DMS 273 treated with DMSO at 0.1 percent for 48 hours (cell line): ENCODE results near the gene NUMA1.

ENCODE experiments used
- DNase-seq: peaks from one replicate; lab custom pipeline; 2025; lab: John Stamatoyannopoulos, UW

NUMA1 gene

DNA sequence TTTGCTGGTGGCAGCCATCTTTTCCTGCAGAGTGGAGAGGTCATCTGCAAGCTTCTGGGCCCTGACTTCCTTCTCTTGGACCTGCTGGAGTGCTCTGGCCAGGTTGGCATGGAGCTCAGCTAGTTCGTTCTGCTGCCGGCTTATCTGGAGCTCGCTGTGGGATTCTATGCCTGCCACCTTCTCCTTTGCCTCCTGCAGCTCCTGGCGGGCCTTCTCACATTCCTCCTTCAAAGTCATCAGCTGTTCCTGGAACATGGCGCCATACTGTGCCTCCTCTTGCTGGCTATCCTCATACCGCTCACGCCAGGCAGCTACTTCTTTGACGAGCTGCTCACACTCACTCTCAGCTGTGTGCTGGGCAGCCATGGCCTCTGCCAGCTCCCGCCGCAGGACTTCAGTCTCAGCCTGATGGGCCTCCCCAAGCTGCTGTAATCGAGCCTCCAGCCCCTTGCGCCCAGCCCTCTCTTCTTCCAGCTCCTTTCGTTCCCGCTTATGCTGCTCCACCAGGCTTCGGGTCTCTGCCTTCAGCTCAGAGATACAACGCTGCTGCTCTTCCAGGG is 65.5 kb downstream of the NUMA1 start:
- DNase-seq: no peak

DNA sequence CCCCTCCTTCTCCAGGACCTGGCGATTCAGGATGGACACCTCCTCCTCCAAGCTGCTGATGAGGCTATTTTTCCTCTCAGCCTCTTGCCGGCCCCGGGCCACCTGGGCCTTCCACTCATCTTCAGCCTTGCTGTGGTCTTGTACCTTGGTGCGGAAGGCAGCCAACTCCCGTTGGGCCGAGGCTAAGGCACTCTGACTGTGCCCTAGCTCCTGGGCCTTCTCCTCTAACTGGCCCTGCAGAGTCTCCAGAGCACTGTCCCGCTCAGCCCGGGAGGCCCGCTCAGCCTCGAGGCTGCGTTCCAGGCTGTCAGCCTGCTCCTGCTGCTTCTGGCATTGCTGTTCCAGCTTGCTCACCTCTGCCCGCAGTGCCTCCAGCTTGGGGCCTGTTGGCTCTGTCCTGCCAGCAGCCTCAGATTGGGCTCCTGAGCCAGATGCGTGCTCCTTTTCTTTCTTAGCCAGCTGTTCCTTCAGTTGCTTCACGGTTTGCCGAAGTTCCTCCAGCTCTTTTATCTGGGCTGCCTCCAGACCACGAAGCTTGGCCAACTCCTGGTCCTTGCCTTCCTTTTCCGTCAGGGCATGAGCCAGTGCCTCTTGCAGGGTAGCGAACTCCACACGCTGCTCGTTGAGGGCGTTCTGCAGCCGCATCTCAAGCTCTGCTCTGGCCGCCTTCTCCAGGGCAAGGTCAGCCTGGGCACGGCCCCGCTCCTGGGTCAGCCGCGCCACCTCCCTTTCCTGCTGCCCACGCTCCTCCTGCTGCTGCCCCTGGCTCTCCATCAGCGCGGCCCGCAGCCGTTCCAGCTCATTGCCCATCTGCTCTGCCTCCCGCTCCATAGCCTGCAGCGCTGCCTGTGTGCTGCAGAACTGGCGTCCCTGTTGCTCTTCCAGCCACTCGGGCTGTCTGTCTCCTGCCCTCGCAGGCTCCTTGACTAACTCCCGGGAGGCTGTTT is 66.3 kb downstream of the NUMA1 start:
- DNase-seq: no peak

DNA sequence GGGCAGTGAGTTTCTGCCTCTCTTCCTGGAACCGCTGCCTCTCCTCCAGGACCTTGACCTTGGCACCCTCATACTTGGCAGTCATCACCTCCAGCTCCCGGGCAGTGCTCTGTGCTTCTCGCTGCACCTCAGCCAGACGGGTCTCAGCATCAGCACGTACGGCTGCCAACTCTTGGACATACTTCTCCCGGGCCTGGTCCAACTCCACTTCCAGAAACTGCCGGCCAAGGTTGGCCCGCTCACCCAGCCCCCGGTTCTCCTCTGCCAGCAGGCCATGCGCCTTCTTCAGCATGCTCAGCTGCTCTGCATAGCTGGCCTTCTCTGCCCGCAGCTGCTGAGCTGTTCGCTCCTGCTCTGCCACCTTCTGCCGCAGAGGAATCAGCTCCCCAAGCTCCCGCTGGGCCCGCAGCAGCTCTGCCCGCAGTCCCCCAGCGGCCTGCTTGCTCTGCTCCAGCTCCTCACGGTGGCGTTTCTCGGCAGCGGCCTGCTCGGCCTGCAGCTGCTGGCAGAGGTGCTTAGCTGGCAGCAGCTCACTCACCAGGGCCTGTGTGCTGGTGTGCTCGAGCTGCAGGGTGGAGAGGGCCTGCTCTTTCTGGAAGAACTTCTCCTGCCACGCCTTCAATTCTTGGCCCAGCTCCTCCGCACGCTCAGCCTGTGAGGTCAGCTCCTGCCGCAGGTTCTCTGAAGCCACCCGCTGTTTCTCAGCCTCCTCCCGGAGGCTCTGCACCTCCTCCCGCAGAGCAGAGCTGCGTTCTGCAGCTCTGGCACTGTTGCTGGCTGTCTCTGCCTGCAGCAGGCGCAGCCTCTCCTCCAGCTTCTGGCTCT is 67.2 kb downstream of the NUMA1 start:
- no peak for DNase-seq

DNA sequence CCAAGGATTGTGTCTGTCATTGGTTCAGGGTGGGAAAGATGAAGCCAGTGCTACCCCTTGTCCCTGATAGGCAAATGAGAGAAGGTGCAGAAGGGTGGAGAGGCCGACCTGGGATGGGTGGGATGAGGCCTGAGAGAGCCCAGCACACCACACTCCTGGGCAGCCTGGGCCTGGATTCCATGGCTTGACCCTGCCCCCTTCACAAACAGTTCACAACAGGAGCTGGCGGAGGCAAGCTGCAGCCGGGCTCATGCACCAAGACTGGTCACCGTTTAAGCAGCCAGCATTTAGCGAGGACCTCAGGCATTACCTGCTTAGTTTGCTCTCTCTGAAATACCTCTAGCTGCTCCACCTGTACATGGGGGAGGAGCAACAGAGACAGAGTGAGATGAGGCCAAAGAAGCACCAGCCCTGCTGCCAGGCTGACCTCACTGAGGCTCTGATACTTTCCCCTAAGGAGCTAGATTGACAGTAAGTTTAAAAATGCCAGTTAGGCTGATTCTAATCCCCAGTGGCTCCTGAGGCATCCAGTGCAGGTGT is 68.2 kb downstream of the NUMA1 start:
- no peak for DNase-seq

DNA sequence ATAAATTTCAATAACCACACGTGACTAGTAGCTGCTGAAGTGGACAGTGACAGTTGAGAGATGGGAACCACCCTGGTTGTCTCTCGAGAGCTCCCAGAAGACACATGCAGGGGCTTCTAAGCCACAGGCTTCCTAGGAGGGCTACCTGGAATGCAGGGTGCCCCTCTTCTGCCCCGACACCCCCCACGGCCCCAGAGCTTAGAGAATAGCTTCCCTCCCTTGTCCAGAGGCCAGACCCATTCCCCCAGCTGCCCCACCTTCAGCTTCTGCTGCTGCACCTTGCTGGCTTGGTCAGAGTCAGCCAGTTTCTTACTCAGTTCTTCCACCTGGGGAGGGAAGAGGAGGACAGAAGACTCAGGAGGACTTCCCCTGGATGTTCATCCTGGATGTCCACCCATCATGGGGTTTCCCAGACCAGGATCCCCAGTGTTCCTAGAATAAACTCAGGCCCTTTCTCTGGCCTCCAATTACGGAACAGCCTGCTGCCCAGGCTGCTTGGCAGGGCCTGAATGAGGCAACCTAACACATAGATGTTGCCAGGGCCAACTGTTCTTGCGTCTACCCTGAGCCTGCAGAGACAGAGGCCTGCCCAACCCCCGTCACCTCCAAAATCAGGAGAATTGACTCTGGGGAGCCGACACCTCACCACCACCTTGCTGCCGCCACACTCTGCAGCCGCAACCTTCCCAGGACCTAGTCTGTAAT is 69.7 kb downstream of the NUMA1 start:
- no peak for DNase-seq

DNA sequence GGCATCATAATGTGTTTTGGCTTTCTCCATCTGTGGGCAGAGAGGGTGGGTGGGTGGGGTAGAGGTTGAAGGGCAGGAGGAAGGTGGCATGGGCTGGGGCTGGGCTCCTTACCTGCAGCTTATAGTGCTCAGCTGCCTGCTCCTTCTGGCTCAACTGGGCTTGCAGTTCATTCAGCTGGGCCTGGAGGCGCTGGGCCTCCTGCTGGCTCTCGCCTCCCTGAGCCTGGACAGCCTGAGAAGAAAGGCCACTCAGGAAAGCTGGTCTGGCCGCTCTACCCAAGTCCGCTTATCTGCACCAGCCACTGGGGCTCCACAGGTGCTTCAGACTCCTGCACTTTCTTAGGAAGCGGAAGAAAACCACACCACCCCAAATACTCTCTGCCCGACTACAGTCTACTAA is 71.2 kb downstream of the NUMA1 start:
- DNase-seq: no peak

DNA sequence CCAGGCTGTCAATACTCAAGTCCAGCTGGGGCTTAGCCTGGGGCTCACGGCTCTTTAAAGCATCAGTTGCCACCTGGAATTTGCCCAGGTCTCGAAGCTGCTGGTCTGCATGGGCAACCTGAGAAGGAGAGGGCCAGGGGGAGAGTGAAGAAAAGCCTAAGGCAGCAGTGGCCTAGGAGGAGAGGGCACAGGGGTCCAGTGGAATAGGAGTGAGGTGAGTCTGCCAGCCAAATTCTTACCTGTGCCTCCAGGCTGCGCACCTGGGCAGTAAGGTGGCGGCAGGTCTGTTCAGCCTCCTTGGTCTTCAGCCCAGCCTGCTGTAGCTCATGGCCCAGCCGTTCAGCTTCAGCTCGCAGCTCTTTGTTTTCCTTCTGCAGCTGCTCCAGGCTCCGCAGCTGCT is 71.6 kb downstream of the NUMA1 start:
- DNase-seq: no peak

DNA sequence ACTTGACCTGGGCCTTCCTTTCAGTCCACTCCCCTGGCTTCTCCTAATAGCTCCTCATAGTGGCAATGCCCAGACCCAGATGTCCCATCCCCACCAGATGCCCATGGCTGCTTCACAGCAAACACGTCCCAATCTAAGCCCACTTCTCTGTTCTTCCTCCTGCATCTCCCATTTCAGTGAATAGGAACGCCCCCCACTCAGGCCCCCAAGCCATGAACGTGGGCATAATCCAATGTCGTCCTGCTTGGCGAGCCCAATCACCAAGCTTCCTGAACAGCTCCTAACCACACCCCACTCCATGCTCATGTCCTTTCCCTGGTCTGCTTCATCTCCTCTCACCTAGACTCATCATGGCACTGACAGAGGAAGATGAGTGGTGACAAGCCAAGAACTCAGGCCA is 72.8 kb downstream of the NUMA1 start:
- DNase-seq: no peak

DNA sequence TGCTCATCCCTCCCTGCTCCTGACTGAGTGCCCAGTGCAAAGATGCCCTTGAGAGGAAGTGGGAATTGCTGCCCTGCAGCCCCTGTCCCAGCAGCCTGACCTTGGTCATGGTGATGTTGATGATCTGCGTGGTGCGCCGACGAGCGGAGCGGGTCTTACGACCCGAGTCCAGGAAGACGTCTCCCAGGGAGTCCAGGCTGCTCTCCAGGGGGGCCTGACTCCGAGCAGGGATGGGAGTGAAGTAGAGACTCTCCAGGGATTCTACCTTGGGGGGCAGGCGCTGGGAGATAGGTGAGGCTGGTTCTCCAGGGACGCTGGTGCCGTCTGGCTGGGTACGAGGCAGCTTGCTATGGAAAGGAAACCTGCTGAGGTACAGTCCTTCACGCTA is 73.3 kb downstream of the NUMA1 start:
- DNase-seq: no peak

DNA sequence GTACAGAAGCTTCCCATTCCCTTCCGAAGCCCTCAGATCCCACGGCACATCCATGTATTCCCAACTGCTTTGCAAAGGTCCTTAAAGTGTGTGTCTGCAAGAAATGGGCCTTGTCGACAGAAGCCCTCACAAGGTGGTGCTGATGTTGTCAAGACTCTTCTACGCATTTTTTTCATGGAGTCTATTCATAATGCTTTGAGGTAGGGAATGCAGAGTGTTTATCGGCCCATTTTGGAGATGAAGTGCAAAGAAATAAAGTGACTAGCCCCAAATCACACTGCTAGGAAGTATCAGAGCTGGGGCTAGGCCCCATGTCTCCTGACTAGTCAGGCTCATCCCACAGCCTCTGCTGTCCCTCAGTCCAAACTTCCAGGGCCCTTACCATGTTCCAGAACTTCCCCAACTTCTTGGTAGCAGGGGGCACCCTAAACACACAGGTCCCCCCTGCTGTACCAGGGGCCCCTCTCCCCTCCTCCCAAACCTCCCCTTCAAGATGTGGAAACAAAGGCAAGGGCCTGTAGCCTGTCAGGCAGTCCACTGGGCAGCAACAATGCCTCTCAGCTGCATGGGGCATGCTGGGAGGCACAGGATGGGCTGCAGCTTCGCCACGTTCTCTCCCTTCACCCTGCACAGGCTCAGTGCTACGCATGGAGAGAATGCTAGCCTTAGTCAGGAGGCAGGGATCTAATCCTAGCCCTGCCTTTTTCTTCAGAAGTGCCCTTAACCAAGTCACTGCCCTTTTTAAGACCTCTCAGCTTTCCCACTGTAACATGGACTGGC is 73.8 kb downstream of the NUMA1 start:
- DNase-seq: no peak

DNA sequence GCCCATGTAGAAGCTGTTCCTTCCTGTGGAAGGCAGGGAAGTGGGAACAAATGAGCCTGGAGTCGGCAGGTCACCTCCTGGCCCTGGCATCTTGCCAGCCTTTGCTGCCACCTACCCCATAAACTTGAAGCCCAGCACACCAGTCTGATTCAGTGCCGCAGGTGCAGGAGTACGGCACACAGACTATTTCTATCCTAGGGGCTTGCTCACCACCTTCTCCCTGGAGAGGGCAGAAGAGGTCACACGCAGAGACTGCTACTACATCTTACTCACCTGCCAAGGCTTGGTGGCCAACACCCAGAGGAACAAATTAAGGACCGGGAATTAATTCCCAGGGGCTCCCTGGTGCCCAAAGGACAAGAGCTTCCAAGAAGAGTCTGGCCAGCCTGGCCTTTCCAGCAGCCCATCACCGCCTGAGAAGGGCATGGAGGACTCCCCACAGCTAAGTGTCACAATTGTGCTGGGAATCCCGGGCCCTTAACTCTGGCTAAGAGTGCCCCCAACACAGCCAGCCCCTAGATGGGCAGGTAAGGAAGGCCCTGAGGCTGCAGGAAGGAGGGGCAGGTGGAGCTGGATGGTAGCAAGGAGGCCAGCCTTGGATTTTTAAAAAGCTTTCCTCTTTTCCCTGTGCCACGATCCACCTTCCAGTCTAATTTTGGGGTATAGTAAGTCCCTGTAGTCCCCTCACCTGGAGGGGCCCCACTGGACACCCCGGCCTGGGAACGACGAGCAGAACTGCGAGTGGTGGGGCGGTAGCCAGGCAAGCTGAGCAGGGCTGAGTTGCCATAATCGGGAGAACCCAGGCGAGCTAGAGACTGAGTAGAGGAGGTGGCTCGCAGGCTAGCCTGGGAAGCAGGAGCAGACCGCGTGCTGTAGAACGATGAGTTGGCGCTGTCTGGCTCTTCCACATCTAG is 74.7 kb downstream of the NUMA1 start:
- DNase-seq: no peak

DNA sequence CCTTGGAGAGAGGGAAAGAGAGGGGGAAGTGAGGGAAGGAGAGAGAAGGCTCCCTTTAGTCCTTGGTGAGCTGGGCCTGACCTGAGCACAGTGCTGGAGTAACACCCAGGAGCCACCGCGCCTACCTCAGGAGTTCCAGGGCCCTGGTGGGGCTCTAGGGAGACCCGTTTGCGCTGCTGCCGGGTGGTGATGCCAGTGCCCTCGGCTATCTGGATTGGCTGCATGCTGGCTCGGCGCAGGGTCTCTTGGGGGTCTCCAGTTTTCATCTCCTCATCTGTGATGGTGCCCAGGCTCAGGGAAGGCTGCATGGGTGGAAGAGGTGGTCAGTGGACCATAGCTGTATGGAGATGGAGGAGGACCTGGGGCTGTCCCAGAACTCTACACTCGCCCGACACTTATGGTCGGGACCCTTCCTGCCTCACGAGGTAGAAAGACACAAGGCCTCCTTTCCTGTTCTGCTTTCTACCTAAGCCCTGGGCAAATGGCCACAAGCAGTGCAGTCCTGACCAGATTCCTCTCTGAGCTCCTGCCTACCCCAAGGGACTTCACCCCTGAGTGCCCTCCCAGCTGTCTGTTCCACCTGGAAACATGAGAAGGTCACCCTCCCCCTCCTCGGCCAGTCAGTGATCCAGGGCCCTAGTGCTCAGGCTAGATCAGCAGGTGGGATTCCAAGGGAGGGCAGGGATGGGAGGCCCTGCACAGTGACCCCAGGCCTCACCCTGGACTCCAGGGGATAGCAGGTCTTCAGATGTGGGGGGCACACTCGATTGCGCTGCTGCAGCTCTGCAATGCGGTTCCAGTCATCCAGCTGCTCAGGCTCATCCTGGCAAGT is 75.6 kb downstream of the NUMA1 start:
- DNase-seq: no peak

DNA sequence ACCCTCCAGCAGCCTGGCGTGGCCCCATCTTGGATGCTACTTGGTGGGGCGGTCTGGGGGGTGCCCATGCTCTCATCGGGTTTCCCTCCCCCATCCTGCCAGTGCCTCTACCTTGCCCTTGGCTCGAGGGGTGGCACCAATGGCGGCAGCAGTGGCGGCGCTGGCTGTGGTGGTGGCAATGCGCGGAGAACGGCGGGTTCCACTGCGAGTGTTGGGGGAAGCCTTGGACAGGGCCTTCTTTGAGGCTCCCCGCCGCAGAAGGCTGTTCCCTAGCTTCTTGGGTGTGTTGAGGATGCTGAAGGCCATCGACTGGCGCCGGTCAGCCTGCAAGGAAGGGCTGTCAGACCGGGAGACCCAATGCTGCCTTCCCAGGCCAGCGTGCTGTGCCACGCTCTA is 76.6 kb downstream of the NUMA1 start:
- no peak for DNase-seq

DNA sequence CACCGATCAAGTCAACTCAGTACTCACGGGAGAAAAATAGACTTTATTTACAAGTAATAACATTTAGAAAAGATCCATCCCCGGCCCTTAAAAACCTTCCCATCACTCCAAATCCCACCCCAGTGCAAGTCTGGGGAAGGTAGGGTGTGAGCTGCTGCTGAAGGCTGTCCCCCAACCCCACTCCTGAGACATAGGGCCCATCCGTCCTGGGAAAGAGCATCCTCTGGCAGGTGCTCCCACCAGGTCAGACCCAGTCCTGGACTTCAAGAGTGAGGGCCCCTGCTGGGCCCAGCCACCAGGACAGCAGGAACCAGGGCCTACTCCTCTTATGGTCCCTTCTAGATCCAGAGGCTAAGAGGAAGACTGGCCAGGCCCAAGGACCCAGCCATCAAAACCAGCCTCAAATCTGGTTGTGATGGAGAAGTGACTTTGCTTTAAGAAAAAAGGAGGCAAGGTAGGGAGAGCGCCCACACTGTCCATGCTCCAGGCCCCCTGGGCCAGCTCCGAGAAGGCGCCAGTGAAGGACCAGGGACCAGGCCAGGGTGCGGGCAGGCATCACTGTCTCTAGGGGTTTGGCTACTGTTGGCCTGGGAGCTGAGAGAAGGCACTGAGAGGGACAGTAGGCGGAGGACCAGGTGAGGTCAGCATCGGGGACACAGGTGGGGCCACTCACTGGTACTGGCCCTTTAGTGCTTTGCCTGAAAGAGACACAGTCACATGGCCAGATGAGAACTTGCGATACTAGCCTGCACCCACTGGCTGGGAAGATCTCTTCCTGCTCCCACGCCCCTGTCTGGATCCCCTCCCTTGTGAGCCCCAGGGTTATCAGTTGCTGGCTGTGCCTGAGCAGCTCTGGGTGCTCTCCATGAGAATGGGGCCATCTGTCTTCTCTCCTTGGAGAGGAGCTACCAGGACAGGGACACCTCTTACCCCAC is 77.2 kb downstream of the NUMA1 start:
- no peak for DNase-seq

DNA sequence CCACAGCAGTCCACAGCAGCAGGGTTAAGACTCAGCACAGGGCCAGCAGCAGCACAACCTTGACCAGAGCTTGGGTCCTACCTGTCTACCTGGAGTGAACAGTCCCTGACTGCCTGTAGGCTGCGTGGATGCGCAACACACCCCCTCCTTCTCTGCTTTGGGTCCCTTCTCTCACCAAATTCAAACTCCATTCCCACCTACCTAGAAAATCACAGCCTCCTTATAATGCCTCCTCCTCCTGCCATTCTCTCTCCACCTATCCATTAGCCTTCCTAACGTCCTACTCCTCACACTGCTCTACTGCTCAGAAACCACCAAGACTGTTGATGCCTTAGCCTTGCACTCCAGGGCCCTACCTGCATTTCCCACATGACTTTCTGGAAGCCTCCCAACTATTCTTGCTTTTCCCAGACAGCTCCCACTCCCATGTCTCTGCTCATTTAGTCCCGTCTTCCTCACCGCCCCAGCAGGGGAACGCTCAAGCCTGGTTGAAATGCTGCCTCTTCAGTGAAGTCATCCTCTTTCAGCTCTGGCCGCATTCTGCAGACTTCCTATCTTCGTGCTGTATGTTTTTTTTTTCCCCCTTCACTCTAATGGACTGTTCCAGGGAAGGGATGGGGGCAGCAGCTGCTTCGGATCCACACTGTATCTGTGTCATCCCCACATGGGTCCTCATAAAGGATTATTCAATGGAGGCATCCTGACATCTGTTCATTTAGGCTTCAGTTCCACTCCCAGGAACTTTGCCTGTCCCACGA is 78.3 kb downstream of the NUMA1 start:
- no peak for DNase-seq

DNA sequence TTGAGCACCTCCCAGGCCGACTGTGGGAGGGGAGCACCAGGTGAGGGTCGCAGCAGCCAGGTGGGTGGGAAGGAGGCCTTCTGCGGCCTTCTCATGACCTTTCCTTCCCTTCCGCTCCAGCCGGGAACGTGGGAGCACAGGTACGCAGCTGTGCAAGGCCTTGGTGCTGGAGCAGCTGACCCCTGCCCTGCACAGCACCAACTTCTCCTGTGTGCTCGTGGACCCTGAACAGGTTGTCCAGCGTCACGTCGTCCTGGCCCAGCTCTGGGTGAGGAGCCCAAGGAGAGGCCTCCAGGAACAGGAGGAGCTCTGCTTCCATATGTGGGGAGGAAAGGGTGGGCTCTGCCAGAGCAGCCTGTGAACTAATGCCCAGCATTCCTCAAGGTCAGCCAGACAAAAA is 79.1 kb downstream of the NUMA1 start:
- DNase-seq: no peak

DNA sequence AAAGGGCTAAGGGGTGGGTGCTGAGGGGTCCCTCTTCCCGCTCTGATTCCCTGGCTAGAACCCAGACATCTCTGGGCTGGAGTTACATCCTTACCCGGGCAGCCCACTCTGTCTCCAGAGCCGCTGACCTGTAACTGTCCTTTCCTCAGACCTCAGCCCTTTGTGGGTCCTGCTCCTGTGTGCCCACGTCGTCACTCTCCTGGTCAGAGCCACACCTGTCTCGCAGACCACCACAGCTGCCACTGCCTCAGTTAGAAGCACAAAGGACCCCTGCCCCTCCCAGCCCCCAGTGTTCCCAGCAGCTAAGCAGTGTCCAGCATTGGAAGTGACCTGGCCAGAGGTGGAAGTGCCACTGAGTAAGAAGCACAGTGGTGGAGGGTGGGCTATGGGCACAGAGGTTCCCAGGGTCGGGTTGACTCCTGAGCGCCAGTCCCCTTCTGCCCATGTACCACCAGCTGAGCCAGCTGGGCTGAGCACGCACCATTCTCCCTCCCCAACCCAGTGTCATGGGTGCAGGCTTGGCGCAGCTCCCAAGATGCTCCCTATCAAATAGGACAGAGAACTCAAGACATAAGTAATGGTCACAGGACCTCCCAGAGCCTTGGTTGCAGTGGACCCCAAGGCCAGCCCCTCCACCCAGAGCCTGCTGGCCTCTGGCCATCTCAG is 80.0 kb downstream of the NUMA1 start:
- DNase-seq: no peak
